ENCODE results near the gene BCR.

BCR gene

DNA sequence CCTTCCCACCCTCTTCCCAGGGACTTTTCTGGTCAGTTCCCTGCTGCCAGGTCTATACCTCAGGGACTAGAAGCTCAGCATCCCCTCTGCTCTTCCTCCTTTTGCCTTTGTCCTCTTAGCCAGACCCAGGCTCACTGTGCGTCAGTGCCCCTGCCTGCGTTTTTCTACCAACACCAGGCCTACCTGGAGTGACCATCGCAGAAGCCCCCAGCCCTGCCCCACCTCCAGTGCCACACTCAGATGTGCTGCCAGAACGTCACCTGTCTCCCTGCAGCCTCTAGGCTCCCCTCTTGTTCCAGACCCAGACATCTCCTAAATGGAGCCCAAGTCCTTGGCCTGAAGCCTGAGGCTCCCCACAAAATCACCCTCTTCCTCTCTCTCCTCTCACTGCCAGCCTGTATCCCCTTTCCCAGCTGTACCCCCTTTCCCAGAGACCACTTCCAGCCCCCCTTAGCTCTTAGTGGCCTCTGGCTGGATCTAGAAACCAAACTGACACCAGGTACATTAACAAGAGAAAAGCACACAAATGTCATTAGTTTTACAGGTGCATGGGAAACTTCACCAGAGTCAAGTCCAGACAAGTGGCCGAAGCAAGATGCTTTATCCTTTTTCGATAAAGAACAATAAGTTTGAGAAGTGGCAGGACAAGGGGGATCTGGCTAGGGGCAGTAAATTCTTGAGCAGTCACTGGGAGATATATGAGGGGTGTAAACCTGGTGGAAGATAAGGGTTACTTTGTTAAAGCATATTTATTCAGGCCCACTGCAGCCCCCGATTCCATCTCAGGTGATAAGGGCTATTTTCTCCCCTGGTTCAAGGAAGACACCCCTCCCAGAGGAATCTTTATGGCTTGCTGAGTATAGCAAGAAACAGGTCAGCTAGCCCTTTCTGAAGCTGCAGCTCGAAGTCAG is 61.5 kb downstream of the BCR start:
- H3K4me3 Mint-ChIP-seq, result no peak overlapping the region
- H3K9me3 Mint-ChIP-seq, result peaks cover 4% of the 10 kb centered on the region
- peaks cover 54% of the 10 kb centered on the region for H3K27me3 Mint-ChIP-seq (ENCODE audit: low read depth)
- H3K36me3 Mint-ChIP-seq (ENCODE audit: low read depth), result peaks cover 4% of the 10 kb centered on the region
- H3K27ac Mint-ChIP-seq, result peak overlapping the region in 1 of 3 experiments; percentile 7
- no peak for TF ChIP-seq CTCF (IDR thresholded peaks at IDR 0.05; ENCODE audit: unreplicated experiment in 3 of 3)
- H3K4me1 Mint-ChIP-seq, result peaks cover 49% of the 10 kb centered on the region

DNA sequence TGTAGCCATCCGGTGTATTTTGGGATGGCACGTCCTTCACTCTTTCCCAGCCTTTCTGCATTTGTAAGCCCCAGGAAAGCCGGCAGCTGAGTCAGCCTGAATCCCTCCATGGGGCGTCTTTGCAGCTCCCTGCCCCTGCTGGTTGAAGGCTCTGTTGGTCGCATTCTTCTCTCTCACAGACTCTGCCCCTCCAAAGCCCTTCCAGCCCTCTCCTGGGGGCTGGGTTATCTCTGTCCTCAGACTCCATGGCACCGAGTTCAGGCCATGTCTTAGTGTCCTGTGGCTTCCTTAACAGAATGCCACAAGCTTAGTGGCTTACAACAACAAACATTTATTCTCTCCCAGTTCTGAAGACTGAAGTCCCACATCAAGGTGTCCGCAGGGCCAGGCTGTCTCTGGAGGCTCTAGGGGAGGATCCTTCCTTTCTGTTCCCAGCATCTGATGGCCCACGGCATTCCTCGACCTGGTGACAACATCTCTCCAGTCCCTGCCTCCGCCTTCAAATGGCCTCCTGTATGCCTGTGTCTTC is 62.2 kb downstream of the BCR start:
- peaks cover 42% of the 10 kb centered on the region for H3K4me1 Mint-ChIP-seq
- peaks cover 4% of the 10 kb centered on the region for H3K36me3 Mint-ChIP-seq (ENCODE audit: low read depth)

GRCh38 chr22:23243006-23243573 is 62.8 kb downstream of the BCR start:
- H3K9me3 Mint-ChIP-seq, result no peaks in the 10 kb centered on the region
- TF ChIP-seq CTCF (IDR thresholded peaks at IDR 0.05; ENCODE audit: unreplicated experiment in 3 of 3), result no peak
- peaks cover 4% of the 10 kb centered on the region for H3K36me3 Mint-ChIP-seq (ENCODE audit: low read depth)
- peaks cover 44% of the 10 kb centered on the region for H3K27me3 Mint-ChIP-seq (ENCODE audit: low read depth)
- H3K4me3 Mint-ChIP-seq, result no peak overlapping the region
- peaks cover 36% of the 10 kb centered on the region for H3K4me1 Mint-ChIP-seq
- peak overlapping the region in 2 of 3 experiments; percentile 6 to 74 for H3K27ac Mint-ChIP-seq

More for the DNA sequence above, 62.2 kb downstream of the BCR start:
- TF ChIP-seq CTCF (IDR thresholded peaks at IDR 0.05; ENCODE audit: unreplicated experiment in 3 of 3), result no peak
- H3K27me3 Mint-ChIP-seq (ENCODE audit: low read depth), result peaks cover 46% of the 10 kb centered on the region
- peak overlapping the region in 2 of 3 experiments; percentile 6 to 74 for H3K27ac Mint-ChIP-seq
- H3K9me3 Mint-ChIP-seq, result peaks cover 2% of the 10 kb centered on the region
- H3K4me3 Mint-ChIP-seq, result no peak overlapping the region

GRCh38 chr22:23243859-23244689 is 63.8 kb downstream of the BCR start:
- no peak overlapping the region for H3K4me3 Mint-ChIP-seq
- H3K36me3 Mint-ChIP-seq (ENCODE audit: low read depth), result peaks cover 4% of the 10 kb centered on the region
- peaks cover 44% of the 10 kb centered on the region for H3K27me3 Mint-ChIP-seq (ENCODE audit: low read depth)
- TF ChIP-seq CTCF (IDR thresholded peaks at IDR 0.05; ENCODE audit: unreplicated experiment in 3 of 3), result no peak
- no peaks in the 10 kb centered on the region for H3K9me3 Mint-ChIP-seq
- peak overlapping the region in 1 of 3 experiments; percentile 34 for H3K27ac Mint-ChIP-seq
- H3K4me1 Mint-ChIP-seq, result peaks cover 36% of the 10 kb centered on the region

- Mint-ChIP-seq H3K4me1 (peaks cover 36% of the 10 kb centered on the region), H3K36me3 (ENCODE audit: low read depth) (peaks cover 4% of the 10 kb centered on the region), H3K27me3 (ENCODE audit: low read depth) (peaks cover 39% of the 10 kb centered on the region), H3K27ac (peak overlapping the region in 1 of 3 experiments; percentile 34), H3K4me3 (no peak overlapping the region), H3K9me3 (no peaks in the 10 kb centered on the region)
- TF ChIP-seq CTCF (IDR thresholded peaks at IDR 0.05; ENCODE audit: unreplicated experiment in 3 of 3), result no peak
These were observed 64.4 kb downstream of the BCR start for GRCh38 chr22:23244690-23245044.
